ENCODE data around the gene CAPN6.

Gene CAPN6

GRCh38 chrX:111270339-111270738, at the start of gene CAPN6:
Gene CAPN6 (minus strand): TSS chrX:111270483. CDS start chrX:111263936, 6,547 bp downstream.
- DNase-seq = no peak

GRCh38 chrX:111319451-111319850, 49.2 kb upstream of the CAPN6 start:
- DNase-seq = no peak

- DNase-seq = no peak
These were observed 48.6 kb upstream of the CAPN6 start for GRCh38 chrX:111318901-111319300.

GRCh38 chrX:111309083-111309482, 38.8 kb upstream of the CAPN6 start:
- DNase-seq = no peak

GRCh38 chrX:111308039-111308438, 37.8 kb upstream of the CAPN6 start:
- no peak for DNase-seq

GRCh38 chrX:111302284-111302683, 32.0 kb upstream of the CAPN6 start:
- DNase-seq = no peak

GRCh38 chrX:111288841-111289240, 18.6 kb upstream of the CAPN6 start:
- DNase-seq = no peak

GRCh38 chrX:111284631-111285293, 14.5 kb upstream of the CAPN6 start:
- no peak for DNase-seq

GRCh38 chrX:111283446-111283845, 13.2 kb upstream of the CAPN6 start:
- no peak for DNase-seq

- DNase-seq = no peak
These were observed 12.7 kb upstream of the CAPN6 start for GRCh38 chrX:111282991-111283390.

GRCh38 chrX:111282139-111282538, 11.9 kb upstream of the CAPN6 start:
- no peak for DNase-seq

GRCh38 chrX:111268506-111268905, 1.8 kb downstream of the CAPN6 start:
- DNase-seq = no peak

- DNase-seq = no peak
These were observed 4.8 kb downstream of the CAPN6 start for GRCh38 chrX:111265486-111265885.

GRCh38 chrX:111264385-111264784, 5.9 kb downstream of the CAPN6 start:
- DNase-seq = no peak

- DNase-seq = no peak
These were observed 8.2 kb downstream of the CAPN6 start for GRCh38 chrX:111262086-111262485.

GRCh38 chrX:111260451-111260850, 9.8 kb downstream of the CAPN6 start:
- no peak for DNase-seq

GRCh38 chrX:111259559-111259958, 10.7 kb downstream of the CAPN6 start:
- no peak for DNase-seq

- no peak for DNase-seq
These were observed 12.6 kb downstream of the CAPN6 start for GRCh38 chrX:111257733-111258132.

GRCh38 chrX:111254896-111255693, 15.2 kb downstream of the CAPN6 start:
- no peak for DNase-seq

GRCh38 chrX:111244235-111244750, 26.0 kb downstream of the CAPN6 start:
- peak; percentile 17 for DNase-seq

- DNase-seq = no peak
These were observed 53.9 kb downstream of the CAPN6 start for GRCh38 chrX:111216293-111216801.

GRCh38 chrX:111207851-111208250, 62.4 kb downstream of the CAPN6 start:
- no peak for DNase-seq

GRCh38 chrX:111200327-111200726, 70.0 kb downstream of the CAPN6 start:
- no peak for DNase-seq

GRCh38 chrX:111199505-111199904, 70.8 kb downstream of the CAPN6 start:
- DNase-seq = no peak
